Natural killer cell (primary cell): ENCODE measurements around the gene CNPY3. TPM values are rescaled to one million over a fixed set of nuclear protein-coding genes. Genes with fewer than 3 reads are reported as not detected.

Source experiments
- ATAC-seq, 3 donors: fragments of 150-1000 bp in 2 of 3; fragments of 200-7000 bp in 1 of 3; cut with Tn5 transposase; 1 replicate in 1 of 3; 2 replicates in 2 of 3; pipeline ENCODE4 v1.10.0; 2021; ENCODE audit warnings: mild to moderate bottlenecking in 2 of 3, moderate library complexity in 2 of 3
- DNase-seq, 2 donors: peaks; one replicate each; pipeline versions ENCODE4 v3.0.0 to v3.0.0-alpha.2; 2013 to 2021; ENCODE audit warnings: mixed read lengths in 1 of 2
- H3K27ac ChIP-seq: one replicate; pipeline ENCODE4 v1.5.1; 2013; ENCODE audit warnings: mild to moderate bottlenecking, low read length
- H3K27me3 ChIP-seq: one replicate; pipeline ENCODE4 v1.6.1; 2013; ENCODE audit warnings: low read length; ENCODE audit not compliant: control insufficient read depth, insufficient read depth
- H3K36me3 ChIP-seq: one replicate; pipeline ENCODE4 v1.6.1; 2013; ENCODE audit warnings: low read length; ENCODE audit not compliant: control insufficient read depth, insufficient read depth
- H3K4me1 ChIP-seq: one replicate; pipeline ENCODE4 v1.6.1; 2013; ENCODE audit warnings: low read length; ENCODE audit not compliant: control insufficient read depth, insufficient read depth
- H3K4me3 ChIP-seq: one replicate; pipeline ENCODE4 v1.5.1; 2013; ENCODE audit warnings: low read length
- H3K9me3 ChIP-seq: one replicate; pipeline ENCODE4 v1.6.1; 2013; ENCODE audit warnings: low read length; ENCODE audit not compliant: control insufficient read depth, insufficient read depth
- H3K27ac Mint-ChIP-seq, 2 donors: one replicate each; pipeline ENCODE4 v1.8.0; 2022; ENCODE audit warnings: mild to moderate bottlenecking in 2 of 2, mixed read lengths in 2 of 2, moderate library complexity in 1 of 2
- H3K27me3 Mint-ChIP-seq, 2 donors: one replicate each; pipeline ENCODE4 v1.8.0; 2022; ENCODE audit warnings: low read depth in 2 of 2, mixed read lengths in 2 of 2
- H3K36me3 Mint-ChIP-seq: one replicate; pipeline ENCODE4 v1.8.0; 2022; ENCODE audit warnings: mixed read lengths
- H3K4me1 Mint-ChIP-seq, 2 donors: one replicate each; pipeline ENCODE4 v1.8.0; 2022; ENCODE audit warnings: mixed read lengths in 2 of 2
- H3K4me3 Mint-ChIP-seq: one replicate; pipeline ENCODE4 v1.8.0; 2022; ENCODE audit warnings: mild to moderate bottlenecking, moderate library complexity, mixed read lengths
- H3K9me3 Mint-ChIP-seq, 2 donors: one replicate each; pipeline ENCODE4 v1.8.0; 2022; ENCODE audit warnings: mixed read lengths in 2 of 2
- CTCF ChIP-seq: fragments of 200-600 bp; IDR thresholded peaks from one replicate; pipeline ENCODE4 v1.8.0; 2022; ENCODE audit warnings: antibody characterized with exemption
- WGBS: methylation state at CpG from one replicate; pipeline ENCODE4 v1.1.7; 2013; ENCODE audit warnings: missing lambda C conversion rate; ENCODE audit not compliant: insufficient coverage; 5-methylcytosine and 5-hydroxymethylcytosine counted together
- intact Hi-C: fragments of 100-400 bp; cut with micrococcal nuclease; formaldehyde crosslinking; loops from one replicate; pipeline ENCODE4 v1.14.2; 2022
- total RNA-seq, 4 donors: library from RNA; stranded (reverse); fragments of 120-200 nt in 1 of 4; gene quantifications; one replicate each; pipeline versions ENCODE4 v1.2.3 to v1.2.4, GENCODE V29; 2013 to 2022

CNPY3 gene
- total RNA-seq, 3 donors from 2014 or later (not counting 1 experiment from before 2014, with no cell fraction given) = 52.4 to 71.2 (median 59.8) TPM

- H3K27ac ChIP-seq = no peak overlapping the region
- H3K4me1 ChIP-seq = peaks cover 15% of the 10 kb centered on the region
- no peak for TF ChIP-seq CTCF
- intact Hi-C loops = no loop called here
- H3K27me3 Mint-ChIP-seq = peaks cover 0 to 17% of the 10 kb centered on the region in 2 donors
- no peaks in the 10 kb centered on the region for H3K36me3 Mint-ChIP-seq
- peaks cover 10% of the 10 kb centered on the region for H3K36me3 ChIP-seq
- DNase-seq = no peak
- H3K4me1 Mint-ChIP-seq = peaks cover 12 to 13% of the 10 kb centered on the region in 2 donors
- H3K27me3 ChIP-seq = peaks cover 9% of the 10 kb centered on the region
- peak in 1 of 3 donors; percentile 5 for ATAC-seq
- peak overlapping the region; percentile 87 for H3K4me3 Mint-ChIP-seq
- H3K4me3 ChIP-seq = no peak overlapping the region
- no peaks in the 10 kb centered on the region for H3K9me3 ChIP-seq
- H3K9me3 Mint-ChIP-seq = no peaks in the 10 kb centered on the region
- H3K27ac Mint-ChIP-seq = no peak overlapping the region
- WGBS = 71% methylated on average over 12 of the region's 13 CpGs
These were observed 30.6 kb downstream of the CNPY3 start for GRCh38 chr6:42959917-42960242.

- 10% methylated on average over 62 of the region's 62 CpGs for WGBS
- no peak within 1 kb of the TSS for H3K27ac ChIP-seq
- intact Hi-C loops = no loop called here
- peaks cover 9% of the 10 kb centered on the region for H3K27me3 ChIP-seq
- H3K4me1 Mint-ChIP-seq = peaks cover 12 to 13% of the 10 kb centered on the region in 2 donors
- H3K9me3 Mint-ChIP-seq = no peaks in the 10 kb centered on the region
- peak; percentile 67 to 80 (median 77) for ATAC-seq
- peaks cover 15% of the 10 kb centered on the region for H3K4me1 ChIP-seq
- H3K9me3 ChIP-seq = no peaks in the 10 kb centered on the region
- H3K4me3 Mint-ChIP-seq = peak within 1 kb of the TSS; percentile 87
- peak; percentile 21 to 55 for DNase-seq
- H3K27me3 Mint-ChIP-seq = peaks cover 0 to 17% of the 10 kb centered on the region in 2 donors
- no peak for TF ChIP-seq CTCF
- no peaks in the 10 kb centered on the region for H3K36me3 Mint-ChIP-seq
- peaks cover 13% of the 10 kb centered on the region for H3K36me3 ChIP-seq
- peak within 1 kb of the TSS; percentile 33 for H3K4me3 ChIP-seq
- H3K27ac Mint-ChIP-seq = peak within 1 kb of the TSS in 1 of 2 donors; percentile 59
These were observed 31.2 kb downstream of the CNPY3 start, which contains the start of gene GNMT for GRCh38 chr6:42960243-42961019. TSS of gene GNMT (plus strand) at chr6:42960754. CDS start at chr6:42960768, 14 bp downstream.

GRCh38 chr6:42961020-42961470 is 31.8 kb downstream of the CNPY3 start:
- H3K9me3 Mint-ChIP-seq = no peaks in the 10 kb centered on the region

More at GRCh38 chr6:42961020-42961470, 31.8 kb downstream of the CNPY3 start:
- Histone ChIP-seq H3K4me1 (peaks cover 15% of the 10 kb centered on the region), H3K9me3 (no peaks in the 10 kb centered on the region), H3K27me3 (peaks cover 9% of the 10 kb centered on the region), H3K27ac (no peak overlapping the region), H3K4me3 (peak overlapping the region; percentile 33), H3K36me3 (peaks cover 17% of the 10 kb centered on the region)
- DNase-seq (no peak), ATAC-seq (no peak)
- 47% methylated on average over 15 of the region's 15 CpGs for WGBS
- peak overlapping the region; percentile 87 for H3K4me3 Mint-ChIP-seq
- peaks cover 0 to 17% of the 10 kb centered on the region in 2 donors for H3K27me3 Mint-ChIP-seq
- H3K36me3 Mint-ChIP-seq = no peaks in the 10 kb centered on the region
- intact Hi-C loops = no loop called here
- peaks cover 12 to 13% of the 10 kb centered on the region in 2 donors for H3K4me1 Mint-ChIP-seq
- no peak overlapping the region for H3K27ac Mint-ChIP-seq
- no peak for TF ChIP-seq CTCF
